ENCODE measurements around the gene CAPS.

CAPS gene

GRCh38 chr19:5936292-5936592, 22.2 kb downstream of the CAPS start:
- DNase-seq = no peak

- no peak for DNase-seq
These were observed 23.5 kb downstream of the CAPS start for GRCh38 chr19:5937550-5937949.

GRCh38 chr19:5940260-5941208, 26.5 kb downstream of the CAPS start:
- no peak for DNase-seq

GRCh38 chr19:5941673-5942072, 27.6 kb downstream of the CAPS start:
- DNase-seq = no peak

- no peak for DNase-seq
These were observed 29.0 kb downstream of the CAPS start for GRCh38 chr19:5943045-5943444.

- no peak for DNase-seq
These were observed 29.6 kb downstream of the CAPS start for GRCh38 chr19:5943623-5944022.

GRCh38 chr19:5947435-5947834, 33.4 kb downstream of the CAPS start:
- DNase-seq = no peak

- no peak for DNase-seq
These were observed 34.9 kb downstream of the CAPS start for GRCh38 chr19:5948752-5949564.

GRCh38 chr19:5949792-5950305, 35.8 kb downstream of the CAPS start:
- no peak for DNase-seq

- DNase-seq = no peak
These were observed 36.7 kb downstream of the CAPS start for GRCh38 chr19:5950741-5951140.

DNA sequence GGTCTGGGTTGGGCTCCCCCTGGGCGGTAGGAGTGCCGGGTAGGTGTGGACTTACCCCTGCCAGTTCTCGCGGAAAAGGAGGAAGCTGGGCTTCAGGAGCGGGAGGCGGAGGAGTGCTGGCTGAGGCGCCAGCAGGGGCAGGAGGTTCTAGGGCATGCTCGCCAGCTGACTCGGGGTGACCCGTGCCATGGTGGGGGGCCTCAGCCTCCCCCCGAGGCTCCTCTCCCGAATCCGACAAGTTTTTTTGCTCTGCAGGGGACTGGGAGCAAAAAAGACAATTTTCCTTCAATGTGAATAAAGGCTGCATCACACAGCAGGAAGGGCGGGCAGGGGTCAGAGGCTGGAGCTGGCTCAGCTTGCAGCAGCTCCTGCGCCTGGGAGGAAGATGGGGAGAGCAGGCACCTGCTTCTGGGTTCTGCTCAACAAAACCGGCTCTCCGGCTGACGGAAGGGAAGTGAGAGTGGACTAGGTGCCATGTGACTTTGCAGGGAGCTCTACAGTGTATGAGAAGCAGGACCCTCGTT, 37.3 kb downstream of the CAPS start:
- DNase-seq = no peak

- DNase-seq = no peak
These were observed 38.4 kb downstream of the CAPS start for GRCh38 chr19:5952193-5953029.

DNA sequence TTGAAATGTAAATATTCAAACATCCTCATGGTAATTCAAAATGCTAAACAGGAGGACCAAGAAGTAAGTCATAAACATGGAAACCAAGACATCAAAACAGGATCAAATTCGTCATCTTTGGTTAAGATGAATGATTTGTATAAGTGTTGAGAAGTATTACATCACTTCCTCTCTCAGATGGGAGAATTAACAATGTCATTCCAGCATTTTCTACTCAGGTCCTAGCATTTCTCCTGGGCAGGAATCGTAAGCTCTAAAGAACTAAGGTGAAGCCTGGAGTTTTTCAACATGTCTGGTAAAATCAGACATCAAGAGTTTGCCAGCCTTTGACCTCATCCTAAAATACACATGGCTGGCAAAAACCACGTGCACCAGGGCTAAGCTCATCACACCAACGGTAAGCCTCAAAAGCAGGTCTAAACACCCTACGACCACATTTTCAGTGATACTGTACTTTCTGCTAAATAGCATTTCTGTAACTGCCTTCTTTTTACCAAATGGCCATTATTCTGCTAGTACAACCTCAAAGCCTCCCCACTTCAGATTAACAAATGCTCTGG, 39.1 kb downstream of the CAPS start:
- no peak for DNase-seq

GRCh38 chr19:5953680-5954213, 39.7 kb downstream of the CAPS start:
- no peak for DNase-seq

GRCh38 chr19:5954293-5954692, 40.2 kb downstream of the CAPS start:
- no peak for DNase-seq

DNA sequence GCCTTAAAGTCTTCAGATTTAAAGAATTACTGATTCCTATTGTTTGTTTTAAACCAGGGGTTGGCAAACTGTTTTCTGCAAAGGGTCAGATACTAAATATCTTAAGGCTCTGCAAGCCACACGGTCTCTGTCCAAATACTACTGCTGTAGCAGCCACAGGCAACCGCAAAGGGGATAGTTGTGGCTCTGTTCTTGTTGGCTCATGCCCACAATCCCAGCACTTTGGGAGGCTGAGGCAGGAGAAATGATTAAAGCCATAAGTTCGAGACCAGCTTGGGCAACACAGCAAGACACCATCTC, 41.5 kb downstream of the CAPS start:
- DNase-seq = no peak

GRCh38 chr19:5956323-5956722, 42.3 kb downstream of the CAPS start:
- no peak for DNase-seq

DNA sequence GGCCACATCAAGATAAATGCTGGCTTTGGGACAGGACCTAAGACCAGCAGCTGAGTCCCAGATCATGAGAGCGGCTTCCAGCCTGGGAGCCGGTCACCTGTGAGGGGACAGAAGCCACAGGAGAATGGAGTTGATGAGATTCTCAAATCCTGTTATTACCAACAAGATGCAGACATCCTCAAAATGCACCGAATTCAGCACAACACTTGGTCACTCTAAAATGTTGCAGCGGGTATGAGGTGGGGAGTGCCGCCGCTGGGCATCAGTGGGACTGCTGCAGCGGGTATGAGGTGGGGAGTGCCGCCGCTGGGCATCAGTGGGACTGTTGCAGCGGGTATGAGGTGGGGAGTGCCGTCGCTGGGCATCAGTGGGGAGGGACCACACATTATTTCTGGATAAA, 42.7 kb downstream of the CAPS start:
- no peak for DNase-seq

DNA sequence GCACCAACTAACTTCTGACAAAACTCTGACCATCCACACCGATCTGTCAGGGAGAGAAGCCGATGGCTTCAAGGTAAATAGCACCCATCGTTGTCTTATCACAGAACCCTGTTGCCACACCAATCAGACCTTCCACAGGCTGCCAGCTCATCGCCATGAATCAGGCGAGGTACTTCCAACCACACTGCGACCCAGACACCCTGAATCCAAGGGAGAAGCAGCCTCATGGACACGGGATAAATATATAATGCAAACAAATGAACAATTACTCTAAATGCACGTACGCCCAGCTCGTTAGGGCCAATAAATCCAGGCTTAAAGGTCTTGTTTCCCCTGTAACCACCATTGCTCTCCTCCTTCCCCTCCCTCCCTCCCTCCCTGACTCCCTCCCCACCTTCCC, 43.1 kb downstream of the CAPS start:
- DNase-seq = no peak

GRCh38 chr19:5958074-5958850, 44.2 kb downstream of the CAPS start:
- DNase-seq = no peak

DNA sequence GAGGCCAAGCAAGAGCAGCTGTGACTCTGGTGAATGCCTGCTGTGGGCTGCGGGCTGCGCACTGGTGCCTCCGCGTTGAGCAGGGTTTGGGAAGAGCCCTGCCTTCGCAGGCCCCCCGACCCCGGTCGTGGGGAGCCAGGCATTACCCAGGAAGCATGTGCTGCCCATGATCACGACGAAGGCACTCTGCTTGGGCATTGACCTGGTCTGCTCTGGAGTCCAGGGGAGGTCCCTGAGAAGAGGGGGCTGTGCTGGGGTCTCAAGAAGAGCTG, 44.7 kb downstream of the CAPS start:
- DNase-seq = no peak

All from cortex of kidney (tissue), 1 donor.